Common myeloid progenitor, CD34-positive (primary cell): ENCODE data around the gene PM20D1. TPM values are rescaled to one million over a fixed set of nuclear protein-coding genes. Genes with fewer than 3 reads are reported as not detected.
"Not testable (repeated sequence)": the region's sequence is repeated elsewhere in the genome, so short reads cannot be mapped to it uniquely, and the experiment has no call there.

Experiments used
- CTCF ChIA-PET: fragments of 350-600 bp; sonication (Branson Sonifier 250); formaldehyde crosslinking; loops from one replicate; lab custom pipeline; 2021; ENCODE audit warnings: antibody characterized with exemption; lab: Charles Lee
- POLR2A ChIA-PET: fragments of 350-600 bp; sonication (Branson Sonifier 250); formaldehyde crosslinking; loops from one replicate; lab custom pipeline; 2021; ENCODE audit warnings: antibody characterized with exemption; lab: Charles Lee
- DNase-seq, 3 donors: peaks; one replicate each; pipeline versions ENCODE4 v3.0.0 to v3.0.0-alpha.2; 2013
- H3K27ac ChIP-seq, 2 experiments: 1 replicate in 1 of 2; 2 replicates in 1 of 2; pipeline ENCODE4 v1.7.0; 2013; ENCODE audit warnings: inconsistent platforms in 2 of 2, low read length in 2 of 2, mild to moderate bottlenecking in 2 of 2, low read depth in 1 of 2, moderate library complexity in 1 of 2; ENCODE audit not compliant: severe bottlenecking in 2 of 2, insufficient read depth in 1 of 2, poor library complexity in 1 of 2
- H3K27me3 ChIP-seq, 5 experiments: replicated peaks in 2 of 5; 1 replicate in 3 of 5; 2 replicates in 2 of 5; pipeline versions ENCODE4 v1.6.1 to v1.7.0; 2013; ENCODE audit warnings: low read length in 4 of 5, mild to moderate bottlenecking in 2 of 5, moderate library complexity in 2 of 5, inconsistent platforms in 1 of 5; ENCODE audit not compliant: insufficient read depth in 5 of 5, control insufficient read depth in 4 of 5
- H3K36me3 ChIP-seq, 4 experiments: 1 replicate in 2 of 4; 2 replicates in 2 of 4; pipeline versions ENCODE4 v1.6.1 to v1.7.0; 2013; ENCODE audit warnings: low read length in 3 of 4, control low read depth in 1 of 4, mild to moderate bottlenecking in 1 of 4; ENCODE audit not compliant: control insufficient read depth in 4 of 4, insufficient read depth in 4 of 4
- H3K4me1 ChIP-seq, 4 experiments: 1 replicate in 3 of 4; 2 replicates in 1 of 4; pipeline versions ENCODE4 v1.6.1 to v1.7.1; 2013; ENCODE audit warnings: low read length in 3 of 4, mild to moderate bottlenecking in 3 of 4, control low read depth in 1 of 4, inconsistent platforms in 1 of 4, moderate library complexity in 1 of 4; ENCODE audit not compliant: control insufficient read depth in 4 of 4, insufficient read depth in 4 of 4; ENCODE audit errors: control extremely low read depth in 1 of 4
- H3K4me3 ChIP-seq, 7 experiments: 1 replicate in 4 of 7; 2 replicates in 3 of 7; pipeline versions ENCODE4 v1.5.1 to v1.7.0; 2013; ENCODE audit warnings: mild to moderate bottlenecking in 7 of 7, low read length in 6 of 7, moderate library complexity in 6 of 7, inconsistent platforms in 2 of 7, low read depth in 2 of 7, control low read depth in 1 of 7; ENCODE audit not compliant: insufficient read depth in 4 of 7, control insufficient read depth in 1 of 7; ENCODE audit errors: extremely low read depth in 1 of 7
- H3K9me3 ChIP-seq, 5 experiments: 1 replicate in 4 of 5; 2 replicates in 1 of 5; pipeline versions ENCODE4 v1.6.1 to v1.7.1; 2013; ENCODE audit warnings: low read length in 4 of 5, mild to moderate bottlenecking in 2 of 5, inconsistent platforms in 1 of 5, low read depth in 1 of 5, moderate library complexity in 1 of 5; ENCODE audit not compliant: control insufficient read depth in 4 of 5, insufficient read depth in 2 of 5; ENCODE audit errors: control extremely low read depth in 1 of 5
- WGBS: methylation state at CpG from one replicate; pipeline ENCODE4 v1.1.5; 2013; ENCODE audit not compliant: insufficient coverage; 5-methylcytosine and 5-hydroxymethylcytosine counted together
- polyA plus RNA-seq: library from polyadenylated mRNA; unstranded; fragments of 120-200 nt; gene quantifications from one replicate; pipeline ENCODE4 v1.2.1, GENCODE V29; 2013

The PM20D1 gene, protein sequence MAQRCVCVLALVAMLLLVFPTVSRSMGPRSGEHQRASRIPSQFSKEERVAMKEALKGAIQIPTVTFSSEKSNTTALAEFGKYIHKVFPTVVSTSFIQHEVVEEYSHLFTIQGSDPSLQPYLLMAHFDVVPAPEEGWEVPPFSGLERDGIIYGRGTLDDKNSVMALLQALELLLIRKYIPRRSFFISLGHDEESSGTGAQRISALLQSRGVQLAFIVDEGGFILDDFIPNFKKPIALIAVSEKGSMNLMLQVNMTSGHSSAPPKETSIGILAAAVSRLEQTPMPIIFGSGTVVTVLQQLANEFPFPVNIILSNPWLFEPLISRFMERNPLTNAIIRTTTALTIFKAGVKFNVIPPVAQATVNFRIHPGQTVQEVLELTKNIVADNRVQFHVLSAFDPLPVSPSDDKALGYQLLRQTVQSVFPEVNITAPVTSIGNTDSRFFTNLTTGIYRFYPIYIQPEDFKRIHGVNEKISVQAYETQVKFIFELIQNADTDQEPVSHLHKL
- 0.67 TPM for polyA plus RNA-seq

DNA sequence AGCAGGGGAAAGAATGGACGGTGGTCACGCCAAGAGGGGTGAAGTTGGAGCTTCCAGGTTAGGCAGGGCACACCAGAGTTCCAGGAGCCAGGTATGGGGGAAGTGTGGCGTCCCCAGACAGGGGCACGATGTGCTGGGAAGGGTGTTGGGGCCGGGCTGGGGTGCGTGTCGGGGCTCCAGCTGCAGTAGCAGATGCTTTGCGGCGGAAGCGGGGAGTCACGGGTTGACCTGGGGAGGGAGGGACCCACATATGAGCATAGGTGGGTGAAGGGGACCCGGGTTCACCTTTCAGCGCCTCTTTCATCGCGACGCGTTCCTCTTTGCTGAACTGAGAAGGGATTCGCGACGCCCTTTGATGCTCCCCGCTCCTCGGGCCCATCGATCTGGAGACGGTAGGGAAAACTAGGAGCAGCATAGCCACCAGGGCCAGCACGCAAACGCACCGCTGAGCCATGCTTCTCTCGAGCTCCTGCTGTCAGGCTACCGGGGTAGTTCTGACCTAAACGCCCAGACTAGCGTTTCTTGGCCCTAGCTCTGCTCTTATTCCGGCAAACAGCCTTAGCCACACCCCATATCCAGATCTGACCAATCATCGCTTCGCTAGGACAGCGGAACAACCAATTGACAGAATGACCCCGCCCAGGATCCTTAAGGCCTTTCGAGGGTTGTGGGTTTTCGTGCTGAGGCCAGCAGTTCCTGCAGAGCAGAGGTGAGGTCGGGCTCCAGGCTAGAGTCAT, at the start of gene PM20D1:
Gene PM20D1 (minus strand): TSS at position 514 of the 737 bp plus-strand sequence. CDS start 60 bp downstream, at position 454.
- H3K9me3 ChIP-seq, result peaks cover 0 to 6% (median 0%) of the 10 kb centered on the region in 5 experiments
- ChIA-PET CTCF (interaction anchor here (1.0 to 2.5 kb wide), 3 partner anchors 22 to 56 kb away, joined by 3 to 5 read pairs (median 3); no protein-coding TSS in a partner anchor), POLR2A (interaction anchor here (0.7 kb wide), 1 partner anchor 10 kb away, joined by 3 read pairs; no protein-coding TSS in a partner anchor)
- peak within 1 kb of the TSS in 6 of 7 experiments; percentile 26 to 72 (median 58) for H3K4me3 ChIP-seq
- H3K4me1 ChIP-seq, result peaks cover 0 to 9% (median 3%) of the 10 kb centered on the region in 4 experiments
- H3K27me3 ChIP-seq, result no peaks in the 10 kb centered on the region
- peak; percentile 92 to 94 (median 93) for DNase-seq
- H3K27ac ChIP-seq, result peak within 1 kb of the TSS in 1 of 2 experiments; percentile 23
- no peaks in the 10 kb centered on the region for H3K36me3 ChIP-seq
- WGBS, result 61% methylated on average over 33 of the region's 39 CpGs

DNA sequence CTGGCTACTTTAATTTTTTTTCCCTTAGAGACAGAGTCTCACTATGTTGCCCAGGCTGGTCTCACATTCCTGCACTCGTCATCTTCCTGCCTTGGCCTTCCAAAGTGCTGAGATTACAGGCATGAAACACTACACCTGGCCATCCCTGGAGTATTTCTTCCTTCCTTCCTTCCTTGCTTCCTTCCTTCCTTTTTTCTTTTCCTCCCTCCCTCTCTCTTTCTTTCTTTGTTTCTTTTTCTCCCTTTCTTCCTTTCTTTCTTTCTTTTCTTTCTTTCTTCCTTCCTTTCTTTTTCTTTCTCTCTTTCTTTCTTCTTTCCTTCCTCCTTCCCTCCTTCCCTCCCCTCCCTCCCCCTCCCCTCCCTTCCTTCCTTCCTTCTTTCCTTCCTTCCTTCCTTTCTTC, 46.4 kb upstream of the PM20D1 start:
- CTCF ChIA-PET, result interaction anchor here (0.5 to 1.7 kb wide), 5 partner anchors 12 to 1337 kb away, joined by 3 to 5 read pairs (median 3); no protein-coding TSS in a partner anchor
- POLR2A ChIA-PET, result no interaction called here
- H3K4me3 ChIP-seq, result no peak overlapping the region
- no peaks in the 10 kb centered on the region for H3K27me3 ChIP-seq
- no peaks in the 10 kb centered on the region for H3K36me3 ChIP-seq
- 100% methylated on average over 1 of the region's 1 CpG for WGBS
- peaks cover 0 to 8% (median 0%) of the 10 kb centered on the region in 4 experiments for H3K4me1 ChIP-seq
- H3K27ac ChIP-seq, result no peak overlapping the region
- peaks cover 0 to 8% (median 5%) of the 10 kb centered on the region in 5 experiments for H3K9me3 ChIP-seq
- no peak for DNase-seq

DNA sequence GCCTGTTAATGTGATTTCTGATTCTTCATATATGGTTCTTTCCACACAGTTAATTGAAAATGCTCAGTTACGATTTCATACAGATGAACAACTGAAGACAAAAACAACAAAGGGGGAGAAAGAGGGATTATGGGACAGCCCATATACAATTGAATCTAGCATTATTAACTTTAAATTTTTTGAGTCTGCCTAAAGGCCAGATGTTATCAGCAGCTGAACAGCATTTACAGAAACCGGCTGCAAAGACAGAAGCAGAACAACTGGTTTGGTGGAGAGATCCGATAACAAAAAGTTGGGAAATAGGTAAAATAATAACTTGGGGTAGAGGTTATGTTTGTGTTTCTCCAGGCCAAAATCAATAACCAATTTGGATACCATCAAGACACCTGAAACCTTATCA, 44.2 kb upstream of the PM20D1 start:
- H3K4me3 ChIP-seq, H3K27me3 ChIP-seq, H3K4me1 ChIP-seq, POLR2A ChIA-PET, CTCF ChIA-PET, H3K27ac ChIP-seq, DNase-seq, H3K36me3 ChIP-seq, H3K9me3 ChIP-seq: not testable (repeated sequence)
- 93% methylated on average over 2 of the region's 3 CpGs for WGBS

DNA sequence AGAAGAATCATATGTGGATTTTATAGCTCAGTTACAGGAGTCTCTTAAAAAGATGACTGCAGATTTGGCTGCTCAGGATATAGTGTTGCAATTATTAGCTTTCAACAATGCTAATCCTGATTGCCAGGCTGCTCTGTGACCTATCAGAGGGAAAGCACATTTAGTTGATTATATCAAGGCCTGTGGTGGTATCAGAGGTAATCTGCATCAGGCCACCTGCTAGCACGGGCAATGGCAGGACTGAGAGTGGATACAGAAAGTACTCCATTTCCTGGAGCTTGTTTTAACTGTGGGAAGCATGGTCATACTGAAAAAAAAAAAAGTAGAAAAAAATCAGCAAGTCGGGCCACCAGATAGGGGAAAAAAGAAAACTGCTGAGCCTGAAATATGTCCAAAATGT, 42.2 kb upstream of the PM20D1 start:
- H3K4me3 ChIP-seq, H3K4me1 ChIP-seq, H3K27me3 ChIP-seq, H3K36me3 ChIP-seq, H3K9me3 ChIP-seq, H3K27ac ChIP-seq, POLR2A ChIA-PET: not testable (repeated sequence)
- CTCF ChIA-PET, result interaction anchor here (0.6 to 1.7 kb wide), 6 partner anchors 16 to 318 kb away, joined by 3 to 5 read pairs (median 3); no protein-coding TSS in a partner anchor
- 5% methylated on average over 2 of the region's 2 CpGs for WGBS
- DNase-seq, result peak; percentile 46 to 89 (median 74)

DNA sequence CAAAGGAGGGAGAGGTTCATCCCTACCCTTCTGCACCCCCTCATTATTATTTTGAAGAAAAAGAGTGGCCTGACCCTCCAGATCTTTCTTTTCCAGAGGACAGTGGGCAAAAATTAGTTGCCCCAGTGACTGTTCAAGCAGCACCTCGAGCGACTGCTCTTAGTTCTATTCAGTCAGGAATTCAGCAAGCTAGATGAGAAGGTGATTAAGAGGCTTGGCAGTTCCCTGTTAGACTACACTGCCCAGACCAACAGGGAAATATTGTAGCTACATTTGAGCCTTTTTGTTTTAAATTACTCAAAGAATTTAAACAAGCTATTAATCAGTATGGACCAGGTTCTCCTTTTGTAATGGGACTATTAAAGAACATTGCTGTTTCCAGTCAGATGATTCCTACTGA, 41.5 kb upstream of the PM20D1 start:
- H3K4me3 ChIP-seq, H3K36me3 ChIP-seq, H3K4me1 ChIP-seq, POLR2A ChIA-PET, DNase-seq, H3K27ac ChIP-seq, H3K27me3 ChIP-seq: not testable (repeated sequence)
- WGBS, result 100% methylated on average over 1 of the region's 2 CpGs
- CTCF ChIA-PET, result interaction anchor here (0.6 to 1.7 kb wide), 7 partner anchors 9 to 317 kb away, joined by 3 to 5 read pairs (median 3); no protein-coding TSS in a partner anchor
- H3K9me3 ChIP-seq, result peaks cover 0 to 10% (median 7%) of the 10 kb centered on the region in 5 experiments

DNA sequence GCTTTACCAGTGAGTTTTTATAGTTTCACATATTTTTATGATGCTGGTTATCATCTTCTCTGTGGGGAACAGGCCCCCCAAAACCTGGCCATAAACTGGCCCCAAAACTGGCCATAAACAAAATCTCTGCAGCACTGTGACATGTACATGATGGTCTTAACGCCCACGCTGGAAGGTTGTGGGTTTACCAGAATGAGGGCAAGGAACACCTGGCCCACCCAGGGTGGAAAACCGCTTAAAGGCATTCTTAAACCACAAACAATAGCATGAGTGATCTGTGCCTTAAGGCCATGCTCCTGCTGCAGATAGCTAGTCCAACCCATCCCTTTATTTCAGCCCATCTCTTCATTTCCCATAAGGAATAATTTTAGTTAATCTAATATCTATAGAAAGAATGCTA, 40.7 kb upstream of the PM20D1 start:
- H3K27ac ChIP-seq, DNase-seq, H3K36me3 ChIP-seq, H3K4me1 ChIP-seq, H3K4me3 ChIP-seq, POLR2A ChIA-PET, H3K27me3 ChIP-seq: not testable (repeated sequence)
- H3K9me3 ChIP-seq, result peaks cover 0 to 12% (median 2%) of the 10 kb centered on the region in 5 experiments
- WGBS, result 100% methylated on average over 3 of the region's 3 CpGs
- CTCF ChIA-PET, result interaction anchor here (0.8 to 1.0 kb wide), 2 partner anchors 9 to 85 kb away, joined by 3 to 4 read pairs; no protein-coding TSS in a partner anchor
